SH-SY5Y (cell line): ENCODE measurements around the gene NDFIP2.

Experiments used
- GATA2 ChIP-seq: IDR thresholded peaks from 2 replicates; pipeline ENCODE4 v1.6.1; 2011; ENCODE audit warnings: mild to moderate bottlenecking, low read depth, low read length
- GATA3 ChIP-seq: IDR thresholded peaks from 2 replicates; pipeline ENCODE4 v1.6.1; 2011; ENCODE audit warnings: low read depth, mild to moderate bottlenecking, low read length, moderate library complexity

DNA sequence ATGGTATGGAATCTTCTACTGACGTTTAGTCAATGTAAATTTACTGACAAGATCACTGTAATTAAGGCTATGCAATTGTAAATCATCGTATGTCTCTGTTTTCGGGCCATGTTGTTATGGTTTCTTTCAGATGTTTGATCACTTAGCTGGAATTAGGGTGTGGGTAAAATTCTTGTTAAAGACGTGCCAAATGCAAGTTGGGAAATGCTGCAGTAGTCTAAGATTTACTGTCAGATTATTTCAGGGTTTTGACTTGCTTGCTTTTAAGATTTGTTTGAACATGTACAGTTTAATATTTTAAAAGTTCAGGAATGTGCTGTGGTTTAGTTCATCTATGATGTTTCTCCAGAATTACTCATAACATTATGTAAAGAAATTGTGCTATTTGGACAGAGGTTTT, 10.8 kb downstream of the NDFIP2 start:
- TF ChIP-seq GATA2, result no peak
- TF ChIP-seq GATA3, result no peak
